ENCODE measurements around the gene CLPTM1L.

The CLPTM1L gene

GRCh38 chr5:1279443-1280151 lies 65.3 kb downstream of the CLPTM1L start:
- Histone ChIP-seq H3K79me2 (ENCODE audit: insufficient read depth, low read depth) (no peaks in the 10 kb centered on the region), H4K20me1 (ENCODE audit: insufficient read depth) (no peaks in the 10 kb centered on the region), H3K27ac (no peak overlapping the region), H2AFZ (ENCODE audit: low read depth) (no peak overlapping the region), H3K9ac (no peak overlapping the region), H3K4me3 (IDR thresholded peaks at IDR 0.05; ENCODE audit: insufficient read depth, low read depth, low read length) (no peak overlapping the region), H3K27me3 (ENCODE audit: insufficient read depth, low read depth) (no peaks in the 10 kb centered on the region), H3K4me1 (ENCODE audit: low read depth, poor library complexity, severe bottlenecking) (no peaks in the 10 kb centered on the region), H3K36me3 (ENCODE audit: insufficient read depth) (0 out of 2 replicates have a peak, but pooled peaks cover 4% of the 10 kb centered on the region), H3K4me2 (no peak overlapping the region)
- TF ChIP-seq CTCF (conservative IDR thresholded peaks at IDR 0.05; ENCODE audit: low read depth, low read length) = no peak

GRCh38 chr5:1278656-1279442 lies 66.0 kb downstream of the CLPTM1L start:
- Histone ChIP-seq H3K36me3 (ENCODE audit: insufficient read depth) (0 out of 2 replicates have a peak, but pooled peaks cover 4% of the 10 kb centered on the region), H3K9ac (no peak overlapping the region), H3K4me3 (IDR thresholded peaks at IDR 0.05; ENCODE audit: insufficient read depth, low read depth, low read length) (no peak overlapping the region), H2AFZ (ENCODE audit: low read depth) (no peak overlapping the region), H3K4me1 (ENCODE audit: low read depth, poor library complexity, severe bottlenecking) (no peaks in the 10 kb centered on the region), H3K4me2 (no peak overlapping the region), H3K79me2 (ENCODE audit: insufficient read depth, low read depth) (no peaks in the 10 kb centered on the region), H3K27ac (no peak overlapping the region), H3K27me3 (ENCODE audit: insufficient read depth, low read depth) (no peaks in the 10 kb centered on the region), H4K20me1 (ENCODE audit: insufficient read depth) (no peaks in the 10 kb centered on the region)
- TF ChIP-seq CTCF (conservative IDR thresholded peaks at IDR 0.05; ENCODE audit: low read depth, low read length) = no peak

- Histone ChIP-seq H3K36me3 (ENCODE audit: insufficient read depth) (0 out of 2 replicates have a peak, but pooled peaks cover 4% of the 10 kb centered on the region), H3K4me1 (ENCODE audit: low read depth, poor library complexity, severe bottlenecking) (no peaks in the 10 kb centered on the region), H3K9ac (no peak overlapping the region), H3K79me2 (ENCODE audit: insufficient read depth, low read depth) (no peaks in the 10 kb centered on the region), H3K27me3 (ENCODE audit: insufficient read depth, low read depth) (no peaks in the 10 kb centered on the region), H3K4me2 (no peak overlapping the region), H2AFZ (ENCODE audit: low read depth) (no peak overlapping the region), H3K27ac (no peak overlapping the region), H4K20me1 (ENCODE audit: insufficient read depth) (no peaks in the 10 kb centered on the region), H3K4me3 (IDR thresholded peaks at IDR 0.05; ENCODE audit: insufficient read depth, low read depth, low read length) (no peak overlapping the region)
- no peak for TF ChIP-seq CTCF (conservative IDR thresholded peaks at IDR 0.05; ENCODE audit: low read depth, low read length)
Measured at GRCh38 chr5:1278216-1278615, 66.7 kb downstream of the CLPTM1L start.

GRCh38 chr5:1277781-1278180 lies 67.1 kb downstream of the CLPTM1L start:
- no peak overlapping the region for H3K4me3 ChIP-seq (IDR thresholded peaks at IDR 0.05; ENCODE audit: insufficient read depth, low read depth, low read length)
- no peaks in the 10 kb centered on the region for H3K79me2 ChIP-seq (ENCODE audit: insufficient read depth, low read depth)
- H3K27me3 ChIP-seq (ENCODE audit: insufficient read depth, low read depth) = no peaks in the 10 kb centered on the region
- no peak overlapping the region for H2AFZ ChIP-seq (ENCODE audit: low read depth)
- 0 out of 2 replicates have a peak, but pooled peaks cover 4% of the 10 kb centered on the region for H3K36me3 ChIP-seq (ENCODE audit: insufficient read depth)
- H4K20me1 ChIP-seq (ENCODE audit: insufficient read depth) = no peaks in the 10 kb centered on the region
- no peak for TF ChIP-seq CTCF (conservative IDR thresholded peaks at IDR 0.05; ENCODE audit: low read depth, low read length)
- H3K4me1 ChIP-seq (ENCODE audit: low read depth, poor library complexity, severe bottlenecking) = no peaks in the 10 kb centered on the region
- H3K4me2 ChIP-seq = no peak overlapping the region
- no peak overlapping the region for H3K27ac ChIP-seq
- H3K9ac ChIP-seq = no peak overlapping the region
